Activated CD8-positive, alpha-beta T cell treated with anti-CD3 and anti-CD28 coated beads for 36 hours (primary cell): ENCODE measurements around the gene STEAP2. TPM values are rescaled to one million over a fixed set of nuclear protein-coding genes. Genes with fewer than 3 reads are reported as not detected.

Source experiments
- ATAC-seq: fragments of 200-7000 bp; cut with Tn5 transposase; one replicate; pipeline ENCODE4 v1.10.0; 2021; ENCODE audit warnings: mild to moderate bottlenecking, moderate library complexity
- CTCF ChIA-PET: fragments of 350-600 bp; sonication (Branson Sonifier 250); formaldehyde crosslinking; loops from one replicate; lab custom pipeline; 2021; ENCODE audit warnings: antibody characterized with exemption; lab: Charles Lee
- POLR2A ChIA-PET: fragments of 350-600 bp; sonication (Branson Sonifier 250); formaldehyde crosslinking; loops from one replicate; lab custom pipeline; 2021; ENCODE audit warnings: antibody characterized with exemption; lab: Charles Lee
- DNase-seq: peaks from one replicate; pipeline ENCODE4 v3.0.0-alpha.2; 2020
- H3K27ac Mint-ChIP-seq: one replicate; pipeline ENCODE4 v1.8.0; 2021; ENCODE audit warnings: mild to moderate bottlenecking, mixed read lengths
- H3K27me3 Mint-ChIP-seq: one replicate; pipeline ENCODE4 v1.8.0; 2021; ENCODE audit warnings: mixed read lengths
- H3K36me3 Mint-ChIP-seq: one replicate; pipeline ENCODE4 v1.8.0; 2021; ENCODE audit warnings: low read depth, mixed read lengths
- H3K4me1 Mint-ChIP-seq: one replicate; pipeline ENCODE4 v1.8.0; 2021; ENCODE audit warnings: low read depth, mixed read lengths
- H3K4me3 Mint-ChIP-seq: one replicate; pipeline ENCODE4 v1.8.0; 2021; ENCODE audit warnings: mild to moderate bottlenecking, moderate library complexity, mixed read lengths
- H3K9me3 Mint-ChIP-seq: one replicate; pipeline ENCODE4 v1.8.0; 2021; ENCODE audit warnings: mixed read lengths
- CTCF ChIP-seq: fragments of 200-600 bp; IDR thresholded peaks from one replicate; pipeline ENCODE4 v1.8.0; 2022; ENCODE audit warnings: antibody characterized with exemption, mild to moderate bottlenecking
- intact Hi-C: fragments of 100-400 bp; cut with micrococcal nuclease; formaldehyde crosslinking; loops from one replicate; pipeline ENCODE4 v1.10.0; 2022
- total RNA-seq, 2 experiments: library from RNA; stranded (reverse); gene quantifications; one replicate each; pipeline ENCODE4 v1.2.3, GENCODE V29; 2021

Gene STEAP2
- total RNA-seq, 2 experiments from 2014 or later: not detected

DNA sequence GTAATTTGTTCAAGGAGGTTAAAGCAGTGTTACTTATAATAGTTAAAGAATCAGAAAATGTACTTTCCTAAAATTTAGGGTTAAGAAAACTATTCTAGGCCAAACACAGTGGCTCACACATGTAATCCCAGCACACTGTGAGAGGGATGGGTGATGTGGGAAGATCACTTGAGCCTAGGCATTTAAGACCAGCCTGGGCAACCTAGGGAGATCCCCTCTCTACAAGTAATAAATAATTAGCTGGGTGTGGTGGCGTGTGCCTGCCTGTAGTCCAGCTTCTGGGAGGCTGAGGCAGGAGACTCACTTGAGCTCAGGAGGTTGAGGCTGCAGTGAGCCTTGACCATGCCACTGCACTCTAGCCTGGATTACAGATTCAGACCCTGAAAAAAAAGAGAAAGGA is 3.6 kb upstream of the STEAP2 start:
- H3K4me1 Mint-ChIP-seq: peaks cover 4% of the 10 kb centered on the region
- H3K27ac Mint-ChIP-seq: no peak overlapping the region
- ATAC-seq: no peak
- no peak overlapping the region for H3K4me3 Mint-ChIP-seq
- H3K27me3 Mint-ChIP-seq: peaks cover 28% of the 10 kb centered on the region
- intact Hi-C loops: no loop called here
- ChIA-PET CTCF (interaction anchor here (1.8 kb wide), 1 partner anchor 11 kb away, joined by 6 read pairs; no protein-coding TSS in a partner anchor), POLR2A (interaction anchor here (0.6 kb wide), 1 partner anchor 11 kb away, joined by 4 read pairs; no protein-coding TSS in a partner anchor)
- no peaks in the 10 kb centered on the region for H3K9me3 Mint-ChIP-seq
- DNase-seq: no peak
- TF ChIP-seq CTCF: no peak
- no peaks in the 10 kb centered on the region for H3K36me3 Mint-ChIP-seq

DNA sequence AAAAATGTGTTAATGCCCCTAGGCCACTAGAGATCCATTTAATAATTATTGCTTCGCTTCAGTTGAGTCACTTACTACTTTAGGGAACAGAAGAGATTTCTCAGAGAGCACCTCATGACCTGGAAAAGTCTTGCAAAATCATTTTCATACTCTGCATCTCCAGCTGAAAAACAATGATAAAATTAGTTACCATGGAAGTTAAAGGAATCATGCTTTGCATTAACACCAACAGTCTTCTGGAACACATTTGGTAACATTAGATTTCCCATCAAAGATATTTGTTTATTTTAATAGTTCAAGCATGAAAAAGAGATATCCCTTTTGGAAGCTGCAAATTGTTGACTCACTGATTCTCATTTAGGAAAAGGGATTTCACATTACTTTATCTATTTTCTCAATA is 1.8 kb upstream of the STEAP2 start:
- TF ChIP-seq CTCF: no peak
- ChIA-PET CTCF (no interaction called here), POLR2A (no interaction called here)
- no peaks in the 10 kb centered on the region for H3K36me3 Mint-ChIP-seq
- H3K27ac Mint-ChIP-seq: no peak overlapping the region
- no peak for ATAC-seq
- peaks cover 4% of the 10 kb centered on the region for H3K4me1 Mint-ChIP-seq
- H3K27me3 Mint-ChIP-seq: peaks cover 28% of the 10 kb centered on the region
- DNase-seq: no peak
- intact Hi-C loops: no loop called here
- no peaks in the 10 kb centered on the region for H3K9me3 Mint-ChIP-seq
- H3K4me3 Mint-ChIP-seq: no peak overlapping the region

- no peak overlapping the region for H3K27ac Mint-ChIP-seq
- ATAC-seq (no peak), DNase-seq (no peak)
- no peak overlapping the region for H3K4me3 Mint-ChIP-seq
- ChIA-PET POLR2A (no interaction called here), CTCF (interaction anchor here (1.7 to 2.1 kb wide), 2 partner anchors 32 to 217 kb away, joined by 5 to 8 read pairs; no protein-coding TSS in a partner anchor)
- no peak for TF ChIP-seq CTCF
- peaks cover 28% of the 10 kb centered on the region for H3K27me3 Mint-ChIP-seq
- no peaks in the 10 kb centered on the region for H3K9me3 Mint-ChIP-seq
- intact Hi-C loops: no loop called here
- no peaks in the 10 kb centered on the region for H3K36me3 Mint-ChIP-seq
- peaks cover 4% of the 10 kb centered on the region for H3K4me1 Mint-ChIP-seq
These were observed 1.1 kb upstream of the STEAP2 start for GRCh38 chr7:90210475-90210874.

DNA sequence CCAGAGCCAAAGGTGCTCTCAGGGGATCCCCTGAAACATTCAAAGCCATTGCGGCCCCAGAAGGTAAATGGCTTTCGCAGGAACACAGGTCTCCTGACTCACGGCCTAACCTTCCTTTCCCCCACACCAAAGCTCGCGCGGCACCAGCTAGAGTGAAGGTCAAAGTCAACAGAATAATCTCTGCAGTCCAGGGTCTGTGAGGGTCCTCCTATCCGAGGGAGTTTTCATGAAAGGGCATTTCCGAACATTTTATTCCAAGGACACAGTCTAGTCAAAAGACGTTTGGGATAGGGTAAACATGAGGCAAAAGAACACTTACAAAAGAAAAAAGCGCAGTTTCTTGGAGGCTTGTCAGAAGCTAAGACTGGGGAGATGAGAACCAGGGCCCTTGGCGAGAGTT is 559 bp upstream of the STEAP2 start:
- intact Hi-C loops: no loop called here
- ATAC-seq: no peak
- H3K27ac Mint-ChIP-seq: no peak overlapping the region
- H3K4me3 Mint-ChIP-seq: peak overlapping the region; percentile 35
- no peak for DNase-seq
- peaks cover 4% of the 10 kb centered on the region for H3K4me1 Mint-ChIP-seq
- ChIA-PET CTCF (interaction anchor here (1.1 to 2.1 kb wide), 9 partner anchors 11 to 217 kb away, joined by 3 to 8 read pairs (median 7); partner anchors contain the start of gene STEAP1), POLR2A (interaction anchor here (1.2 kb wide), 1 partner anchor 32 kb away, joined by 3 read pairs; no protein-coding TSS in a partner anchor)
- TF ChIP-seq CTCF: no peak
- peaks cover 28% of the 10 kb centered on the region for H3K27me3 Mint-ChIP-seq
- no peaks in the 10 kb centered on the region for H3K36me3 Mint-ChIP-seq
- H3K9me3 Mint-ChIP-seq: no peaks in the 10 kb centered on the region

GRCh38 chr7:90212149-90212495 is 582 bp downstream of the STEAP2 start:
- Mint-ChIP-seq H3K36me3 (no peaks in the 10 kb centered on the region), H3K4me1 (peaks cover 4% of the 10 kb centered on the region), H3K9me3 (no peaks in the 10 kb centered on the region), H3K4me3 (no peak overlapping the region), H3K27me3 (peaks cover 31% of the 10 kb centered on the region), H3K27ac (no peak overlapping the region)
- ATAC-seq: no peak
- POLR2A ChIA-PET: interaction anchor here (1.2 kb wide), 1 partner anchor 33 kb away, joined by 3 read pairs; no protein-coding TSS in a partner anchor
- DNase-seq: no peak
- no peak for TF ChIP-seq CTCF
- intact Hi-C loops: no loop called here
- CTCF ChIA-PET: interaction anchor here (0.9 to 2.1 kb wide), 11 partner anchors 12 to 306 kb away, joined by 3 to 8 read pairs (median 5); partner anchors contain the start of gene STEAP1
